ENCODE results near the gene NIP7.

- no peak for TF ChIP-seq CTCF (conservative IDR thresholded peaks at IDR 0.05 in 1 of 2, IDR thresholded peaks at IDR 0.05 in 1 of 2; ENCODE audit: extremely low read depth in 1 of 2, insufficient read depth in 1 of 2, low read depth in 1 of 2, low read length in 2 of 2)
- no peak for TF ChIP-seq EZH2 (IDR thresholded peaks at IDR 0.05; ENCODE audit: borderline replicate concordance, low read length)
Measured at GRCh38 chr16:69322343-69322742, 17.2 kb upstream of the NIP7 start.

Data from mammary epithelial cell (primary cell).